Measurements from ENCODE around the gene ANO3.

The ANO3 gene

DNA sequence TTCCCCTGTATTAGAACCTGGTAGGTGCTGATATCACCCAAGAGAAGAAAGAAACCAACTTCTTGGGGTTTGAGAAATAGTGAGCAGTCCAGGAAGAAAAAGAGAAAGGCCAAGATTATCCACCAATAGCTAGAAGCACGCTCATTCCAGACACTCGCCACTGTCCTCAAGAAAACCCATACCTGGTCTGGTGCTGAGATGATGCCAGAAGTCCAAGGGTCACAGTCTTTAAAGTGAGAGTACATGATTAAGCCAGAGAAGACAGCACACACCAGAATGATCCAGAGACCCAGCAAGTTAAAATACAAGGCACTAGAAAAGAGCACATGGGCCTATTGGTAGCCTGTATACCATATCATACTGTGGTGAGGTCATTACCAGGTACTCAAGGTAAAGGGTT lies 366.3 kb downstream of the ANO3 start:
- Histone ChIP-seq H3K79me2 (ENCODE audit: insufficient read depth, low read length) (no peaks in the 10 kb centered on the region), H3K9me2 (replicated peaks; ENCODE audit: insufficient read depth, low read length) (no peaks in the 10 kb centered on the region), H3K36me3 (ENCODE audit: low read length) (no peaks in the 10 kb centered on the region), H3K4me2 (ENCODE audit: low read depth, low read length, poor library complexity, severe bottlenecking) (no peak overlapping the region), H4K20me1 (ENCODE audit: low read depth, low read length) (no peaks in the 10 kb centered on the region), H3K9ac (ENCODE audit: low read length) (no peak overlapping the region), H3K27ac (ENCODE audit: low read depth, low read length) (no peak overlapping the region), H3K27me3 (ENCODE audit: low read length) (no peaks in the 10 kb centered on the region), H2AFZ (ENCODE audit: low read depth, low read length, severe bottlenecking) (no peak overlapping the region), H3K4me3 (ENCODE audit: insufficient read depth, low read length, poor library complexity, severe bottlenecking) (no peak overlapping the region), H3K9me3 (ENCODE audit: insufficient read depth, low read length) (no peaks in the 10 kb centered on the region), H3F3A (ENCODE audit: insufficient read depth) (no peaks in the 10 kb centered on the region)
- TF ChIP-seq EZH2phosphoT487 (conservative IDR thresholded peaks at IDR 0.05; ENCODE audit: low read length): no peak
- TF ChIP-seq, protein P1, sequence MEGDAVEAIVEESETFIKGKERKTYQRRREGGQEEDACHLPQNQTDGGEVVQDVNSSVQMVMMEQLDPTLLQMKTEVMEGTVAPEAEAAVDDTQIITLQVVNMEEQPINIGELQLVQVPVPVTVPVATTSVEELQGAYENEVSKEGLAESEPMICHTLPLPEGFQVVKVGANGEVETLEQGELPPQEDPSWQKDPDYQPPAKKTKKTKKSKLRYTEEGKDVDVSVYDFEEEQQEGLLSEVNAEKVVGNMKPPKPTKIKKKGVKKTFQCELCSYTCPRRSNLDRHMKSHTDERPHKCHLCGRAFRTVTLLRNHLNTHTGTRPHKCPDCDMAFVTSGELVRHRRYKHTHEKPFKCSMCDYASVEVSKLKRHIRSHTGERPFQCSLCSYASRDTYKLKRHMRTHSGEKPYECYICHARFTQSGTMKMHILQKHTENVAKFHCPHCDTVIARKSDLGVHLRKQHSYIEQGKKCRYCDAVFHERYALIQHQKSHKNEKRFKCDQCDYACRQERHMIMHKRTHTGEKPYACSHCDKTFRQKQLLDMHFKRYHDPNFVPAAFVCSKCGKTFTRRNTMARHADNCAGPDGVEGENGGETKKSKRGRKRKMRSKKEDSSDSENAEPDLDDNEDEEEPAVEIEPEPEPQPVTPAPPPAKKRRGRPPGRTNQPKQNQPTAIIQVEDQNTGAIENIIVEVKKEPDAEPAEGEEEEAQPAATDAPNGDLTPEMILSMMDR (IDR thresholded peaks at IDR 0.05; ENCODE audit: insufficient read depth, low read length, poor library complexity, severe bottlenecking): no peak

DNA sequence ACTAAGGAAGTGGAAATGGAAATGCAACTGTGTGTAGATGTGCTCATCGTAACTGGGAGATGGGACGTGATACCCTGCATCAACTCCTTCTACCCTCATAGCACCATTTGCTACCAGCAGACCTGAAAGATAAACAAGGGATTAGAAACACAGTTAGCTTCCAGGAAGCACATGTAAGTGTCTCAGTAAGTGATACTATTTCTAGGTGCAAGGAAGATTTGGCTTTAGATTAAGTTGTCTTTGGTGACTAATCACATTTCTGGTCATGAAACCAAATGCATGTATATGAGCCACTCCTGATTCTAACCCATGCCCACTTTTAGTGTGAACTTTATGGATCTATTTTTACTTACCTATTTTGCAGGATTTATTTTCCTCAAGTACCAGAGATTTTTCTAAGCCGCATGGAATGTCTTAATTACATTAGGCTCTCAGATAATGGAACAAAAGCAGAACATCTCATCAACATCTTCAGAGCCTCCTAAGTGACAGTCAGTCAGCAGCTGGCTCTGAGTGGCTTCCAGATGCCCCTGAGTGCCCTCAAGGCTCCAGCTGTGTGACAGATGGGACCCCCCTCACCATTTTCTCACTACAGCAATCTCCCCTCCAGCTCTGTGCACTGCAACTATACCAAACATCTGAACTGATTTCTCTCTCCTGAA lies 368.8 kb downstream of the ANO3 start:
- TF ChIP-seq, protein P1 (IDR thresholded peaks at IDR 0.05; ENCODE audit: insufficient read depth, low read length, poor library complexity, severe bottlenecking): no peak
- TF ChIP-seq EZH2phosphoT487 (conservative IDR thresholded peaks at IDR 0.05; ENCODE audit: low read length): no peak
- Histone ChIP-seq H3K9me3 (ENCODE audit: insufficient read depth, low read length) (no peaks in the 10 kb centered on the region), H3K4me2 (ENCODE audit: low read depth, low read length, poor library complexity, severe bottlenecking) (no peak overlapping the region), H3K9ac (ENCODE audit: low read length) (no peak overlapping the region), H3K27me3 (ENCODE audit: low read length) (no peaks in the 10 kb centered on the region), H3F3A (ENCODE audit: insufficient read depth) (no peaks in the 10 kb centered on the region), H4K20me1 (ENCODE audit: low read depth, low read length) (no peaks in the 10 kb centered on the region), H2AFZ (ENCODE audit: low read depth, low read length, severe bottlenecking) (no peak overlapping the region), H3K36me3 (ENCODE audit: low read length) (no peaks in the 10 kb centered on the region), H3K9me2 (replicated peaks; ENCODE audit: insufficient read depth, low read length) (no peaks in the 10 kb centered on the region), H3K79me2 (ENCODE audit: insufficient read depth, low read length) (no peaks in the 10 kb centered on the region), H3K4me3 (ENCODE audit: insufficient read depth, low read length, poor library complexity, severe bottlenecking) (no peak overlapping the region), H3K27ac (ENCODE audit: low read depth, low read length) (no peak overlapping the region)

DNA sequence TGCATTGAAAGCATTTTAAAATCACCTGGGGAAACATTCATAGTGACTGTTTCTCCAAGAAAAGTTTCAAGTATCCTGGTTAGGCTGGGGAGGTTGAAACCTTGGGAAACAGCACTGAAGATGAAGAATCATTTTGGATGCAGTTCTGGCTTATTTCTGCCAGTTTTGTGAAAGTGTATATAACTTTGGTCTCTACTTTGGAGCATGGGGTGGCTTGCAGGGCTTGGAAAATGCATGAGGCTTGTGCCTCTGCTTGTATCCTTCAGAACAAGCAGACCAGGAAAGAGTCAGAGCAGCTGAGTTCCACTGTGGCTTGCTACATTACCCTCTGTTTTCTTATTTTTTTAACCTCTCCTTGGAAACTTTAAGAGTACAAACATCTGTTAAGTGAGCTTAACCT lies 370.5 kb downstream of the ANO3 start:
- Histone ChIP-seq H3K9me2 (replicated peaks; ENCODE audit: insufficient read depth, low read length) (no peaks in the 10 kb centered on the region), H3K27ac (ENCODE audit: low read depth, low read length) (no peak overlapping the region), H2AFZ (ENCODE audit: low read depth, low read length, severe bottlenecking) (no peak overlapping the region), H3K4me2 (ENCODE audit: low read depth, low read length, poor library complexity, severe bottlenecking) (no peak overlapping the region), H3K9ac (ENCODE audit: low read length) (no peak overlapping the region), H3K9me3 (ENCODE audit: insufficient read depth, low read length) (no peaks in the 10 kb centered on the region), H4K20me1 (ENCODE audit: low read depth, low read length) (no peaks in the 10 kb centered on the region), H3K36me3 (ENCODE audit: low read length) (no peaks in the 10 kb centered on the region), H3F3A (ENCODE audit: insufficient read depth) (no peaks in the 10 kb centered on the region), H3K4me3 (ENCODE audit: insufficient read depth, low read length, poor library complexity, severe bottlenecking) (no peak overlapping the region), H3K79me2 (ENCODE audit: insufficient read depth, low read length) (no peaks in the 10 kb centered on the region), H3K27me3 (ENCODE audit: low read length) (no peaks in the 10 kb centered on the region)
- TF ChIP-seq, protein P1 (IDR thresholded peaks at IDR 0.05; ENCODE audit: insufficient read depth, low read length, poor library complexity, severe bottlenecking): no peak
- no peak for TF ChIP-seq EZH2phosphoT487 (conservative IDR thresholded peaks at IDR 0.05; ENCODE audit: low read length)
